NCI-H82 treated with DMSO at 0.1 percent for 48 hours (cell line): ENCODE data around the gene EFCAB6.

Experiments
- DNase-seq: peaks from one replicate; lab custom pipeline; 2025; ENCODE audit not compliant: unreplicated experiment; lab: John Stamatoyannopoulos, UW

Gene EFCAB6

DNA sequence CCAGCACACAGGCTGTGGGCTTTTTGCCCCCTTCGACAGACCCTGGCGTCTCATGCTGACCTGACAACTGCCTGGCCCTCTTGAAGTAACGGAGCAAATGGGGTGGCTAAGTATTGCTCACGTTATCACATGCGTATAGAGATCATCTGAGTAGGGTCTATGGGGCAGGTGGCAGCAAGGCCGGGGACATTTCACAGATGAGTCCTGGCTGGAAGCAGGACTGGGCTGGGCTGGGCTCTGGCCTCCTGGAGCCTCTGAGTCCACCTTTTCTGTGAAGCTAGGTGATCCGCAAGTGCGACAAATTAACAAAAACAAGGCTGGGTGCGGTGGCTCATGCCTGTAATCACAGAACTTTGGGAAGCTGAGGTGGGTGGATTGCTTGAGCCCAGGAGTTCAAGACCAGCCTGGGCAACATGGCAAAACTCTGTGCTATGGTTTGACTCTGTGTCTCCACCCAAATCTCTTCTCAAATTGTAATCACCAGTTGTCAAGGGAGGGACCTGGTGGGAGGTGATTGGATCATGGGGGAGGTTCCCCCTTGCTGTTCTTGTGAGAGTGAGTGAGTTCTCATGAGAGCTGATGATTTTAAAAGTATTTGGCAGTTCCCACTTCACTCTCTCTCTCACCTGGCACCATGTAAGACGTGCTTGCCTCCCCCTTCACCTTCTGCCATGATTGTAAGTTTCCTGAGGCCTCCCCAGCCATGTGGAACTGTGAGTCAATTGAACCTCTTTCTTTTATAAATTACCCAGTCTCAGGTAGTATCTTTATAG is 278.3 kb downstream of the EFCAB6 start:
- DNase-seq, result no peak

DNA sequence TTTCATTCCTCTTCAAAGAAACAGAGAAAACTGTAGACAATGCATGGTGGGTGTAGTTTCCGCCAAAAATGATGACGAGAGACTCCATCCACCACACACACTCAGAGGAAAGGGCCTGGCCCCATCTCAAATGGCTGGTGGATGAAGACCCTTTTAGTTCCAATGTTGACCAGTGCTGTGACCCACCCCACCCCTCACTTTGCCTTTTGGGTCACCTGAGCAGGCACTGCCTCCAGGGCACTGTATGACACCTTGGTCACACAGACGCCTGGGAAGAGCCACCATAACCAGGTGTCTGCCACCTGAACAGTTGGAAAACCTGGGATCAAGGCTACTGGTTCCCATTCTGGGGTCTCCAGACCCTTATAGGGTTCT is 279.0 kb downstream of the EFCAB6 start:
- no peak for DNase-seq

DNA sequence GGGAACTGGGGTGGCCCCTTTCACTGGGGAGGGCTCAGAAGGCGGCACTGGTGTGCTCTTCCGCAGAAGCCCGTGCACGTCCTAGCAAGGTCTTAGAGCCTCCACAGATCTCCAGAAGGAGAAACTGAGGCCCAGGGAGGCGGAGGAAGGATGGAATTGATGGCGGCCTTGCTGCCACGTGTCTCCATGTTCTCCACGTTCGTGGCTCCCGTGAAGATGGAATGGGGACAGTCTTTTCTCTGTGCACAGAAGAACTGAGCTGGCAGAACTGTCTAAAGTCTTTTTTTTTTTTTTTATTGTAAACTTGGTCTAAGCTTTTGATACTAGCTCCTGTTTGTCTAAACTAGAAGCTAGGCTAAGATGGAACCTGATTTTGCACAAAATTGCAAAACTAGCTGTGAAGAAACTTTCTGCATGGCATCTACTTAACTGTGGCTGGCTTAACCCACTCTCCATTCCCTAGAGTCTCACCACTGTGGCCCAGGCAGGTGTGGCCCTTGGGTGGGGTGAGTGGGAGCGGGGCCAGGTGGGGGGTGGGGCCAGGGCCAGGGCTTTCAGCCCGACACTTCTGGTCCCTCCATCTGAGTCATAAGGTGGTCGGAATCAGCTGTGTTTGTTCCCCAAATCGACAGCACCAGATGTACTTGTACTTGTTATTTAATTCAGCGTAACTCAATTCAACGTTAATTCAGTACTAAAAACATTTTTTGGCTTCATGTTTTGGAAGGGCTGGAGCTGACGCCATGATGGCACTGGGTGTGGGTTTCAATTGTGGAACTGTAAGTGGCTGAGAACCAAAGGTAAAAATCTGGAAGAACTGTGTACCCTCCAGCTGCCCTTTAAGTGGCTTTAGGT is 279.6 kb downstream of the EFCAB6 start:
- DNase-seq, result no peak

DNA sequence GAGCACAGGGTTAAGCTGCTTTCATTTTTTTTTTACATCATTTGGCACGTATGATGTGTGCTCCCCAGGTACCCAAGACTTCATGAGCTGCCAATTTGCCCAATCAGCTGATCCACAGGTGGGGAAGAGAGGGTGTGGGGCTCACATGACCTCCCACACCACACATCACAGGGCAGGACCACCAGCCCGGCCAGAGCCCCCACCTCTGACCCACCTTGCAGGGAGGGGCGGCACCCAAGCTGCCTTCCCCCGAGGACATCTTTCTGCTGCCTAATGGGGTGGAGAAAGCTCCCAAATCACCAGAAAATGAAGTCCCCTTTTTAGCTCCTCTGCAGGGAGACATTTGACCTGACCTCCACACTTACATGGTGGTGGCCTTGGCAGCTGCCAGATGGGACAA is 280.5 kb downstream of the EFCAB6 start:
- DNase-seq, result no peak

DNA sequence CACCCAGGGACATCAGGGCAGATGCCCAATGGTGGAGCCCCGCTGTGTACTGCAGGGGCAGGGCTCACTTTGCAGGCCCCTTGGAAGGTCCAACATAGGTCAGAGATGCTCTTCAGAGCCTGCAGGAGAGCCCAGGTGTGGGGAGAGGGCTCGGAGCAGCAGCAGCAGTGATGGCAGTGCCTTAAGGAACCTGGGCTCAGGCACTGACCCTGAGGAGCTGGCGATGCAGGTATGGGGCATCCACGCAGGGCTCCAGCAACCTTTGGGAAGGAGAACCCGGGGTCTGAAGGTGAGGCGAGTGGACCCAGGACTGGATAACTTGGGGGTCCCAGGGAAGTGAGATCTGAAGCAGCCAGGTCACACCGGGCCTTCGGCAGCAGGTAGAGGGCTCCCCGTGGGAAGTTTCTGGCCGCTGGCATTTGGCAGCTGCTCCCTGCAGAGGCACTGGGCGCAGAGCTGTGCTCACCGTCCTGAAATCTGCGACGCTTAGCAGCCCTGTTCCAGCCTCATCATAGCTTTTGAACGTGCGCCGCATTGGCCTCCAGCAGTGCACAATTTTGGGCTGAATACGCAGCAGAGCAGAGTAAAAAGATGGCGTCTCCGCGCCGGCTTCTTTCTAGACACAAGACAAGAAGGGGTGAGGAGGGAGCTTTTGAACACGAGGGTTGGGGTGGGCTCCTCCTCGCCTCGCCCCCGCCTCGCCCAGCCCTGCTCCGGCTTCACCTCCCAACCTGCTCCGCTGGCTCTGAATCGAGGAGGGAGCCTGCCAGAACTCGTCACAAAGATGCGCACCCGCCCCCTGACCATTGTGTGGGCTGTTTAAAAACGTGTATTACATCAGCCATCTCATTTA is 281.5 kb downstream of the EFCAB6 start:
- DNase-seq, result no peak

DNA sequence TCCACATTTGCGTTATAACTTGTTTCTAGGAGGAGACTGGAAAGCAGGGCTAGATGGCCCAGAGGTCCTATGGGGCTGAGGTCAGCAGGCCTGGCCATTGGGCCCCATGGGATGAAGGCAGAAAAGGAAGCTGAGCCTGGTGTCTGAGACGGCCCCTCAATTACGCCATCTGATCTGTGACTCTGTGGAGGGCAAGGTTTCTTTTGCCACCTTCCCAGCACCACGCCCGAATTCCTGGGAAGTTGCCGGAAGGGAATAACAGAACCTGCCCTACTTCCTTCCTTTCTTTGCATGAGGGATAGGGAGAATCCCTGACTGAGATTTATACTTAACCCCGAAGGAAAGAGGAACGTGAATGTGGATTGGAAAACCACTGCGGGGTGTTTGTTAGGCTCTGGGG is 282.2 kb downstream of the EFCAB6 start:
- no peak for DNase-seq

DNA sequence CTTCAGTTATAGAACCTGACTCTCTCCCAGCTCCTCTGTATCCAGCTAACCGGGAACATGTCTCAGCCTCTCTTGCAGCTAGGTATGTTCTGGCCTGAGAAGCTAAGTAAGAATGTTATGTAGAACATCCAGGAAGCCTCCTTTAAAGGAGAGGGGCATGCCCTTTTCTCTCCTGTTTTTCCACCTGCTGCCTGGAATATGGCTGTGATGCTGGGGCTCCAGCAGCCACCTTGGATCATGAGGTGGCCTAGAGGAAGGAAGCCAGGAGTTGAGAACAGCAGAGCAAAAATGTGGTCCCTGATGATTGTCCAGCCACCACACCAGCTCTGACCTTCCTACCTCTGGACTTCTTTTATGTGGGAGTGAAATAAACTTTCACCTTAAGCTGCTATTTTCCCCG is 282.6 kb downstream of the EFCAB6 start:
- DNase-seq, result no peak

DNA sequence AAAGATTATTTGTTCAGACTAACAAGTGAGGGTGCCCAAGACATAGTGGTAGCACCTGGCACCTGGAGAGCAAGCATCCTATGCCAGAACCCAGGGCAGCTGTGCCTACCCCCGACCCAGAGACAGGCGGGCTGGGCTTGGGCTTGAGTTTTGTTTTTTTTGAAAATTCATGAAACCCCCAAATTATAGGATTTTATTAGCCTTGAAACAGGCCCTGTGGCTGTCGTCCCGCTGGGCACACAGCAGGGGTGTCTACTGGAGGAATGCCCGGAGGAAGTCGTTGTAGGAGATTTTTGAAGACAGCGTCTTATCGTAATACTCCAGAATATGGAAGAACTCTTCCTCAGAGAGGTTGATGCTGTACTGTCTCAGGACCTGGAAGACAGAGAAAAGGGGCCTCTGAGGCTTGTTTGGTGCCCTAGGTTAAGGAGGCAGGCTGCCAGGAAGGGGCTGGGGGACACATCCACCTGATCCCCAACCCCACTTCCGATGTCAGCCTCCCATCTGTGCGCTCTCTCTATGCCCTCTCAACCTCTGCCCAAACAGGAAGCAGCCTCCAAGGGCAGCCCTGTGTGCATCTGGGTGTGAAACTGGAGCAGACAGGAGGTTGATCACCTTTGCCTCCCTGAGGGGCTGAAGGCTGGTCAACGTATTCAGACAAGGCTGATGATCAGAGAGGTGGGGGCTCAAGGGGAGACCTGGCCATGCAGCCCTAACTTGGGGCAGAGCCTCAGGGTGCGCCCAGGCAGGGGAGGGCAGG is 283.3 kb downstream of the EFCAB6 start:
- no peak for DNase-seq

DNA sequence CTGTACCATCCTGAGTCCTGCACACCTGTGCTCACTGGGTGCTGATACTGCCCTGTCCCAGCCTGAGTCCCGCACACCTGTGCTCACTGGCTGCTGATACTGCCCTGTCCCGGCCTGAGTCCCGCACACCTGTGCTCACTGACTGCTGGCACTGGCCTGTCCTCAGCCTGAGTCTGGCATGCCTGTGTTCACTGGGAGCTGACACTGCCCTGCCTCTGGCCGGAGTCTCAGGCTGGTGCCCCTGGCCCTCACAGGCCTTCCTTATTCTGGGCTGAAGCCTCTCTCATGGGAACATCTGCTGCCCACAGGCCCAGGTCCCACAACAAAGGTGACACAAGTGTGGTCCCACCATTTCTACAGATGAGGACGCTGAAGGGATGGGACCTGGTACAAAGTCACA is 285.2 kb downstream of the EFCAB6 start:
- DNase-seq, result no peak

DNA sequence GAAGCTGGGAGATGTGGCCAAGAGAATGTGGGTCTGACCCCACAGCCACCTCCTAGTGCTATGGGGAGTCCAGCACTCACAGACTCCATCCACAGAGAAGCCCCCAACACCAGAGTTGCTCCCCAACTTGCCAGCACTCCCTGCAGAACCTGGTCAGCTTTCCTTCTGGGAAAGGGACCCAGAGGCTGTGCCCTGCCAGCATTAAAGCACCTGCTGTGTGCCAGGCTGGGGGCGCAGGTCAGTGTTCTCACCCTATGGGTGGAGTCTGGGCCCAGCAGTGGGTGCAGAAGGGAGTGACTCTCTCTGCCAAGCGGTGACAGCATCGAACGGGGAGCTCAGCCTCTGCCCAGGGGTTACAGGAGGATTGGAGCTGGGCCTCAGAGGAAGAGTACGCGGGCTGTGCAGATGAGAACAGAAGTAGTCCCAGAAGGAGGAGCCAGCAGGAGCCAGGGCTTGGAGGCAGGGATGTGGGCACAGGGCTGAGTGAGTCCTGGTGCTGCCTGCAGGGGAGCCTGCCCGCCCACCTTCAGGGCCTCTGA is 285.9 kb downstream of the EFCAB6 start:
- no peak for DNase-seq

DNA sequence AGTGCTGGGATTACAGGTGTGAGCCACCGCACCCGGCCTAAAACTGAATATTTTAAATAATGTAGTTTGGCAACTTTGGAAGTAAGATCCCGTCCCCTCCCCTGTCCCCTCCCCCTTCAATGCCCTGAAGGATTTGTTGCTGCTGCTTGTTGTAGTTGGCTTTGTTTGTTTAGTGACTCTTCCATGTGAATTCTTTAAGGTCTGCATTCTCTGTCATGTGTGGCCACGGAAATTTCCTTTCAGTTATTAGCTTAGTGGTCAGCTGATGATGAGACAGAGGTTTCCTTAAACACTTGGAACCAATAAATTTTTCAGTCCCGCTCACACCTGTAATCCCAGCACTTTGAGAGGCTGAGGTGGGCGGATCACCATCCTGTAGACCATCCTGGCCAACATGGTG is 290.4 kb downstream of the EFCAB6 start:
- no peak for DNase-seq

DNA sequence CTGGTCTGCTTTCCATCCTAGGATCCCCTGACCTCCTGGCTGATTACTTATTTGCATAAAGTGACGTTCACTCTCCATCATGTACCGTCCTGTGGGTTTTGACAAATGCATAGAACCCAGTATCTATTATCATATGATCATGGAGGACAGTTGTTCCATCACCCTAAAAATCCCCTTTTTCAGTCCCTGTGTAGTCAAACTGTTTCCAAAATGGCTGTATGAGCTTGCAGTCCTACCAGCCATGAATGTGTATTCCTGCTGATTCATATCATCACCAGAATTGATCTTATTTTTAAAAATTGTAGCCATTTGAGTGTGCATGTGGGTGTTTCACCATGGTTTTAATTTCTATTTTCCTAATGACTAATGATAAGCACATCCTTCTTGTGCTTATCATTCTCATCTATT is 291.5 kb downstream of the EFCAB6 start:
- no peak for DNase-seq

DNA sequence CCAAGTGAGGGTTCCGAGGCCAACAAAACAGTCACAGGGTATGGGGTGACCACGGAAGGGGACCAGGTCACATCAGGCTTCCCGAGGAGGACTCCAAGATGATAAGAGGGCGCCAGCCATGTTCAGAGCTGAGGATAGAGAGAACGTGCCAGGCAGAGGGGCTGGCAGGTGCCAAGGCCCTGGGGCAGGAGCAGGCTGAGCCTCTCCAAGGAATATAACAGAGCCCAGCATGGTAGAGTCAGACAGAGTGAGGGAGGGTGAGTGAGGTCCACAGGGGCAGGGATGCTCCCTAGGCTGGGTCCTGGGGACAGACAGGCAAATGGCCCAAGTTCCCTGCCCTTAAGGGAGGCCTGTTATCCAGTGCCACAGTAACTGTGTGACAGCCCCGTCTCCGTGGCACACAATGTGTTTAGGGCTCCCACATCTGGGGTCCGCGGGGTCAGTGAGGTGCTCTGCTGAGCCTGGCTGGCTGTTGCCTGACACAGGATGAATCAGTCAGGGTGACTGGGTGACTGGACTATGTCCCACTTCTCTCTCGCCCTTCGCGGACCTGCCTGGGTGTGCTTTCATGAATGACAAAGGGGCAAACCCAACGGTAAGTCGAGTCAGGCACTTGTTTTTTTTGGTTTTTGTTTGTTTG is 295.0 kb downstream of the EFCAB6 start:
- no peak for DNase-seq

DNA sequence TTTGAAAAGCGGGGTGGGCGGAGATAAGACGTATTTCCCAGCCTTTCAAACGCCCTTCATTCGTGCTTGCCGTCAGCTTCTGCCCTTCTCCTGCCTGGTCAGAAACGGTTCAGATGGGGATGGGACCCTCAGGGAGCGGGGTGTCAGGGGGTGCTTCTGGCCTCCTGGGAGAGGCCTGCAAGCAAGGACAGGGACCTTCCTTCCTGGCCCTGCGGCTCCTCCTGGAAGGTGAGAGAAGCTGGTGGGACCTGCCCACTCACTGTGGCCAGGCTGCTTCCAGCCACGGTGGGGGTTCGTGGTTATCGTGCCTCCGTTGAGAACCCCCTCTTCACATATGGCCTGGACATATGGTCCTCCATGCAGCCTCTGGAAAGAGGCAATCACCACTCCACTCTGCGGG is 295.7 kb downstream of the EFCAB6 start:
- no peak for DNase-seq

DNA sequence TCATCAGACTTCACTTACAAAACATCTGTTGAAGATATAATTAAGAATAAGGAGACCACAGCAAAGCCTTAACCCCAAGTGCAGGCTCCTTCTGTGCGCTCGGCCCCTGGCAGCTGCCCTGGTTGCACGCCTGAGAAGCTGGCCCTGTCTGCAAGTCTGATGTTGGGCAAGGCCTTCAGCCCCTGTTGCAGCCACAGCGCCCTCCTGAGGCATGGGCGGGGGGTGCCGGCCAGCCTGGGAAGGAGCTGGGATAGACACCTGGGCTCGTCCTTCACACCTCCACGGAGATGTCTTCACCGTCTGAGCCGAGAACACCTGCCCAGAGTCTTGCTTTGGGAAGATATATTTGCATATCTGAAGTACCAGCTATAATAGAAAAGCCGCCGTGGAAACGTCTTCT is 296.2 kb downstream of the EFCAB6 start:
- DNase-seq, result no peak

DNA sequence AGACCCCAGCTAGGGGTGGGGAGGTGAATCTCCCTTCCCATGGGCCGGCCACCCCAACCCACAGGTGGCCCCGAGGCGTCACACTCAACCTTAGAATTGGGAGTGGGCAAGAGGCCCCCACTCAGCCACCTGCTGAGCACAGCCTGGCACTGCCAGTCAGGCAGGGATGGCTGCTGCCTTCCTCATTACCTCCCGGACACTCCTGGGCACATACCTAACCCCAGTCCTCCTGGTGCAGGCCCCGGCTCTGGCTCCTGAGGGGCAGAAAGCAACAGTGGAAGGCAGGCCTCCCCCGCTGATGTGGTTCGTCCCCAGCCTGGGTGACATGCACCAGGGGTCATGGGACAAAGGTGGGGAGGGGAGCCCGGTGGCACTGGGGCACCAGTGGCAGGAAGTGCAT is 296.7 kb downstream of the EFCAB6 start:
- DNase-seq, result no peak

DNA sequence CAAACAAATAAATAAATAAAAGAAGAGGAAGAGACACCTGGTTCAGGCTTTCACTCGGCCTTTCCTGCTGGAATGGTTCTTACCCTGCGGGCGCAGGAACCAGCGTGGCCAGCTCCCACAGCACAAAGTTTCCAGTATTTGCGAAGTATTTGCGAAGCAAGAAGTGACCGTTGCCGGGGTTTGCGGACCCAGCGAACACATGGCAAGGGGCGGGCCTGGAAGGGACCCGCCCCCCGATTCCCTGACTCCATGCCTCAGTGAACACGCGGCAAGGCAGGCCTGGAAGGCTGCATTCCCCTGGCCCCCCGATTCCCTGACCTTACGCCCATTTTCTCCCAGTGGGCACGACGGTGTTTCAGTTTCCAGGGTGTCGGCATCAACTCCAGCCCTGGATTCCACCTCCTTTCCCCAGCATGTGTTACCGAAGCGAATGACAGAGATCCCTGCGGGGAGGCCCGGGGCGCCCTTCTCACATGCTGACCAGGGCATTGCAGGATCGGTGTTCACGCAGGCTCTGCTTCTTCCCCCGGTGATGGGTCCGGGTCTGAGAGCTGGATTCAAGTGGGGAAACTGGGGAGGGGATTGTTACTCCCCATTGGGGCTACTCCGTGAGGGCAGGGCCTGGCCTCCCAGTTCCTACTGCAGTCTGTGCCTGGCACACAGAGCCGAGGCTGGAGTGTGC is 297.5 kb downstream of the EFCAB6 start:
- DNase-seq, result no peak

DNA sequence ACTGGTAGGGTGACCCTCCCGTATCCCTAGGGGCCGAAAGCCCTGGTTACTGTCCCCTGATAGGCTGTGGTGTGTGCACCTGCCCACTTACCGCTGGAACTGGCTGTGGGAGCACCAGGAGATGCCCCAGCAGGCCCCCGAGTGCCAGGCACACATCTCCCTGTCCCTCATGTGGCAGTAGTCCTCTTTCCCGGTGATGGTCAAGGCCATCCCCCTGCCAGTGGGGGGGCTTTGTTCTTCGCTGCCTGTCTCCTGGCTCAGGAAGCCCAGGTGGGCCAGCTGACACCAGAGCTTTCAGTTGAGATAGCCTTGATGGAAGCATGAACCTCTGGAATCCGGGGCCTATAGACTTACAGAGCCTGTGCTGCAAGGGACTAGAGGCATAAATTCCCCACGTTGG is 299.8 kb downstream of the EFCAB6 start:
- no peak for DNase-seq

DNA sequence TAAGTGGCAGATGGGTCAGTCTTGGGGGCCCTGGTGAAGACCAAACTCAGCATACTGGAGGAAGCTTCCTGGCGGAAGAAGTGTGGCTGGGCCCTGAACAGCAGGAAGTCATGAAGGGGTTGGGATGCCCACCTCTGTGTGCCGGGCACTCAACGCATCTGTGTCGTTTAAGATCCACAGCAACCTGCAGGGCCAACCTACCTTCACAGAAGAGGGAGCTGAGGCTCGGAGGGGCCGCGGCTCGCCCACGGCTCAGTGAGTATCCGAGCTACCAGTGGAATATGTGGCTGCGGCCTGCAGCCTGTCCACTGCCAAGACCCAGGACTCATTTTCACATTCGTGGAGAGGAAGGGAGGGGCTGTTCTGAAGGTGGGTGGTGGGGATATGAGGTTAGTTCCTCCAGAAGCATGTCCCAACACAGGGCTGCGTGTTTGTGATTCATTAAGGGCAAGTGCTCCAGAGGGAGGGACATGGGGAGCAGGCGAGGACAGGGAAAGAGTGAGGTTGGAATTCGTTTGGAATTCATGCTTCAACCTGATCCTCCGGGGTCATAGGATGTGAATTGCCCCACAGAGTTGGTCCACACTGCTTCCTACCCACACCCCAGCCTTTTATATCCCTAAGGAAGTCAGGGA is 300.7 kb downstream of the EFCAB6 start:
- DNase-seq, result no peak
